SHP77 treated with DMSO at 0.1 percent for 48 hours (cell line): ENCODE data around the gene MARK3.

ENCODE experiments used
- DNase-seq: peaks from one replicate; lab custom pipeline; 2025; lab: John Stamatoyannopoulos, UW

The MARK3 gene

GRCh38 chr14:103367995-103368394 is 17.2 kb upstream of the MARK3 start:
- no peak for DNase-seq

GRCh38 chr14:103370087-103370486 is 15.1 kb upstream of the MARK3 start:
- DNase-seq: no peak

- no peak for DNase-seq
Observed at GRCh38 chr14:103372017-103372416, 13.2 kb upstream of the MARK3 start.

GRCh38 chr14:103372552-103373304 is 12.5 kb upstream of the MARK3 start:
- no peak for DNase-seq

GRCh38 chr14:103374121-103374520 is 11.1 kb upstream of the MARK3 start:
- DNase-seq: no peak

GRCh38 chr14:103377522-103378037 is 7.6 kb upstream of the MARK3 start:
- DNase-seq: no peak

- no peak for DNase-seq
Observed at GRCh38 chr14:103378038-103378854, 7.0 kb upstream of the MARK3 start.

- no peak for DNase-seq
Observed at GRCh38 chr14:103380719-103381377, 4.4 kb upstream of the MARK3 start.

- no peak for DNase-seq
Observed at GRCh38 chr14:103382376-103382775, 2.8 kb upstream of the MARK3 start.

GRCh38 chr14:103384450-103385151 is 614 bp upstream of the MARK3 start:
- DNase-seq: no peak

- DNase-seq: no peak
Observed at GRCh38 chr14:103385929-103386712, 906 bp downstream of the MARK3 start.

GRCh38 chr14:103386713-103387329 is 1.6 kb downstream of the MARK3 start:
- DNase-seq: no peak

- DNase-seq: no peak
Observed at GRCh38 chr14:103388664-103389063, 3.4 kb downstream of the MARK3 start.

GRCh38 chr14:103390605-103391004 is 5.4 kb downstream of the MARK3 start:
- no peak for DNase-seq

- no peak for DNase-seq
Observed at GRCh38 chr14:103391048-103391447, 5.8 kb downstream of the MARK3 start.

- no peak for DNase-seq
Observed at GRCh38 chr14:103392106-103392505, 6.9 kb downstream of the MARK3 start.

GRCh38 chr14:103392572-103392971 is 7.4 kb downstream of the MARK3 start:
- DNase-seq: no peak

- no peak for DNase-seq
Observed at GRCh38 chr14:103393070-103393469, 7.9 kb downstream of the MARK3 start.

- DNase-seq: no peak
Observed at GRCh38 chr14:103393676-103394626, 8.7 kb downstream of the MARK3 start.

- DNase-seq: no peak
Observed at GRCh38 chr14:103395244-103395643, 10.0 kb downstream of the MARK3 start.
